GM10248 (cell line): ENCODE results near the gene FLOT1.

ENCODE experiments used
- CTCF ChIA-PET: fragments of 300-600 bp; sonication (Branson Sonifier 250); formaldehyde crosslinking; extraction: SDS; loops from one replicate; lab custom pipeline; 2021; ENCODE audit warnings: antibody characterized with exemption; lab: Yijun Ruan, JAX
- POLR2A ChIA-PET: fragments of 350-650 bp; sonication (Branson Sonifier 250); formaldehyde crosslinking; extraction: SDS; loops from one replicate; lab custom pipeline; 2020; ENCODE audit warnings: antibody characterized with exemption; lab: Yijun Ruan, JAX
- DNase-seq: peaks from one replicate; pipeline ENCODE4 v3.0.0; 2012; ENCODE audit errors: extremely low spot score
- CTCF ChIP-seq: IDR thresholded peaks from 2 replicates; pipeline ENCODE4 v1.5.1; 2012; ENCODE audit warnings: mild to moderate bottlenecking, low read depth; ENCODE audit errors: extremely low read depth, missing control alignments, control extremely low read depth

FLOT1 gene

GRCh38 chr6:30741789-30742315 is 635 bp downstream of the FLOT1 start:
- TF ChIP-seq CTCF = no peak
- ChIA-PET POLR2A (interaction anchor here (0.7 kb wide), 1 partner anchor 11 kb away, joined by 3 read pairs; no protein-coding TSS in a partner anchor), CTCF (interaction anchor here (0.9 to 1.5 kb wide), 4 partner anchors 11 to 200 kb away, joined by 3 to 6 read pairs (median 4); no protein-coding TSS in a partner anchor)
- DNase-seq = no peak

- no peak for DNase-seq
- ChIA-PET POLR2A (interaction anchor here (0.6 kb wide), 1 partner anchor 610 kb away, joined by 3 read pairs; no protein-coding TSS in a partner anchor), CTCF (interaction anchor here (0.8 to 2.4 kb wide), 7 partner anchors 10 to 346 kb away, joined by 3 to 18 read pairs (median 4); no protein-coding TSS in a partner anchor)
- TF ChIP-seq CTCF = no peak
Observed at GRCh38 chr6:30741063-30741779, 1.3 kb downstream of the FLOT1 start.

GRCh38 chr6:30740540-30740870 is 2.0 kb downstream of the FLOT1 start:
- ChIA-PET POLR2A (interaction anchor here (0.6 kb wide), 1 partner anchor 610 kb away, joined by 3 read pairs; no protein-coding TSS in a partner anchor), CTCF (interaction anchor here (0.8 to 2.4 kb wide), 6 partner anchors 9 to 347 kb away, joined by 3 to 18 read pairs (median 3); no protein-coding TSS in a partner anchor)

DNA sequence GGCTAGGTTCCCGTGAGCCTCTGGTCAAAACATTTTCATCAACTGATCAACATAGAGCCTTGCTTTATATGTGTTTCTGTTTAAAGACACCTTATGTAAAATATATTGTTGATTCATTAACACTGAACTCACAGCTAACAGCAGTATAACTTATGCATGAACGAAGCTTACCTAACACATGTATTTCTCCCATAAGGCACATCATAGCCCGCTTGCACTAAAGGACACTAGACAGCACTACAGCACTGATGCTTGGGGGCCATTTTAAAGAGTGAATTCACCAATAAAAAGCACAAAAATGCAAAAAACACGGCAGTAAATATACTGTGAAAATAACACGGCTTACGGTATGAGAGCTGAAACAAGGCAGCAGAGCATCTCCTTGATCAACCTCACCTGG is 4.0 kb downstream of the FLOT1 start:
- CTCF ChIA-PET = interaction anchor here (0.7 to 30.8 kb wide), 8 partner anchors 13 to 73 kb away, joined by 3 to 776 read pairs (median 3); partner anchors contain the start of gene DHX16
- POLR2A ChIA-PET = interaction anchor here (1.5 kb wide), 1 partner anchor 21 kb away, joined by 4 read pairs; the partner anchor contains the start of gene MDC1
- no peak for TF ChIP-seq CTCF
- DNase-seq = no peak

More at GRCh38 chr6:30740540-30740870, 2.0 kb downstream of the FLOT1 start:
- no peak for TF ChIP-seq CTCF
- no peak for DNase-seq

- ChIA-PET POLR2A (interaction anchor here (0.7 kb wide), 1 partner anchor 122 kb away, joined by 7 read pairs; no protein-coding TSS in a partner anchor), CTCF (interaction anchor here (0.9 to 30.8 kb wide), 9 partner anchors 9 to 194 kb away, joined by 3 to 776 read pairs (median 4); partner anchors contain the start of gene DHX16)
- peak; percentile 46 for DNase-seq
- TF ChIP-seq CTCF = no peak
Observed at GRCh38 chr6:30735668-30736314, 6.7 kb downstream of the FLOT1 start.
